ENCODE results near the gene RECK.

DNA sequence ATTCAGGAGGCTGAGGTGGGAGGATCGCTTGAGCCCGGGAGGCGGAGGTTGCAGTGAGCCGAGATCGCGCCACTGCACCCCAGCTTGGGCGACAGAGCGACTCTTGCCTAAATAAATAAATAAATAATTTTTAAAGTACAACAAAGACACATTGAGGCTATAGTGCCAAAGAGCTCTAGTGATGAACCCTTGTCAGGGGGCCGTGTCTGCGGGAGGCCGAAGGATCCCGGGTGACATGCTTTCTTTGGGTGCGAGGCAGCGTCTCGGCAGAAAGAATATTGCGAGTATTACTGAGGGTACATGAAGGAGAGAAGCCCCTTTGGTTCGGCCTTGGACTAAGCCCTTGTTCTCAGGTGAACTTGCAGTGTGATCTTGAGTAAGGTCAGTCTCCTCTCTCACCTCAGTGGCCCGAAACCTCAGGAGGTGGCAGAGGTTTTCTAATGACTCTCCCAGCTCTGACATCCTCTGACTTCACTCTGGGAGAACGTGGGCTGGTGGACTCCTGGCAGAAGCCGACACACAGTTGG is 397 bp upstream of the RECK start:
- TF ChIP-seq, protein P1, sequence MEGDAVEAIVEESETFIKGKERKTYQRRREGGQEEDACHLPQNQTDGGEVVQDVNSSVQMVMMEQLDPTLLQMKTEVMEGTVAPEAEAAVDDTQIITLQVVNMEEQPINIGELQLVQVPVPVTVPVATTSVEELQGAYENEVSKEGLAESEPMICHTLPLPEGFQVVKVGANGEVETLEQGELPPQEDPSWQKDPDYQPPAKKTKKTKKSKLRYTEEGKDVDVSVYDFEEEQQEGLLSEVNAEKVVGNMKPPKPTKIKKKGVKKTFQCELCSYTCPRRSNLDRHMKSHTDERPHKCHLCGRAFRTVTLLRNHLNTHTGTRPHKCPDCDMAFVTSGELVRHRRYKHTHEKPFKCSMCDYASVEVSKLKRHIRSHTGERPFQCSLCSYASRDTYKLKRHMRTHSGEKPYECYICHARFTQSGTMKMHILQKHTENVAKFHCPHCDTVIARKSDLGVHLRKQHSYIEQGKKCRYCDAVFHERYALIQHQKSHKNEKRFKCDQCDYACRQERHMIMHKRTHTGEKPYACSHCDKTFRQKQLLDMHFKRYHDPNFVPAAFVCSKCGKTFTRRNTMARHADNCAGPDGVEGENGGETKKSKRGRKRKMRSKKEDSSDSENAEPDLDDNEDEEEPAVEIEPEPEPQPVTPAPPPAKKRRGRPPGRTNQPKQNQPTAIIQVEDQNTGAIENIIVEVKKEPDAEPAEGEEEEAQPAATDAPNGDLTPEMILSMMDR (conservative IDR thresholded peaks at IDR 0.05), result no peak
- TF ChIP-seq EZH2 (IDR thresholded peaks at IDR 0.05; ENCODE audit: low read depth), result no peak

Measured in PC-9 (cell line).